Activated CD4-positive, alpha-beta T cell treated with anti-CD3 and anti-CD28 coated beads for 1 hour (primary cell): Measurements from ENCODE around the gene NAB2.
"Not testable (repeated sequence)": the region's sequence is repeated elsewhere in the genome, so short reads cannot be mapped to it uniquely, and the experiment has no call there.

ENCODE experiments used
- DNase-seq: peaks from one replicate; pipeline ENCODE4 v3.0.0-alpha.2; 2020

NAB2 gene

GRCh38 chr12:57112492-57113294 lies 23.8 kb downstream of the NAB2 start:
- no peak for DNase-seq

GRCh38 chr12:57116580-57117281 lies 27.8 kb downstream of the NAB2 start:
- DNase-seq, result no peak

- no peak for DNase-seq
Observed at GRCh38 chr12:57118711-57119271, 29.9 kb downstream of the NAB2 start.

GRCh38 chr12:57119294-57120085 lies 30.6 kb downstream of the NAB2 start:
- DNase-seq, result no peak

DNA sequence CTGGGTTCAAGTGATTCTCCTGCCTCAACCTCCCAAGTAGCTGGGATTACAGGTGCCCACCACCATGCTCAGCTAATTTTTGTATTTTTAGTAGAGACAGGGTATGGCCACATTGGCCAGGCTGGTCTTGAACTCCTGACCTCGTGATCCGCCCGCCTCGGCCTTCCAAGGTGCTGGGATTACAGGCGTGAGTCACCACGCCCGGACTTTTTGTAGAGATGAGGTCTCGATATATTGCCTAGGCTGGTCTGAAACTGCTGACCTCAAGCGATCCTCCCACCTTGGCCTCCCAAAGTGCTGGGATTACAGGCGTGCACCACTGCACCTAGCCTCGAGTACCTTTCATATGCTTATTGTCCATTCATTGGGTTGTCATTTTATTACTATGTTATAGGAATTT lies 31.8 kb downstream of the NAB2 start:
- not testable (repeated sequence) for DNase-seq

DNA sequence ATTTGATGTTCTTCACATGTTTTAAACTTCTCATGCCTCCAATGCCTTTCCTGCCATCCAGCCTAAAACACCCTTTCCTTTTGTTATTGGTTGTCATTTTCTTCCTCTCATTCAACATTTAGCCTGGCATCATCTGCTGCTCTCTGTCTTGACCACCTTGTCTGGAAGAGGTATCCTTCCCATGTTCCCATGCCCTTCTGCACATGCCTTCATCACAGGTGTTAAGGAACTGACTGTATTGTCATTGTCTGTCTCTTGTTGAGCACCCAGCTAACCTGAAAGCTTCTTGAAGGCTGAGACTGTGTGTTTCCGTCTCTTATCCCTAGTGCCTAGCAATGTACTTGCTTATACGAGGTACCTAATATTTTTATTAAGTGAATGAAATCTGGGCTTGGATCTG lies 34.9 kb downstream of the NAB2 start:
- DNase-seq, result no peak

DNA sequence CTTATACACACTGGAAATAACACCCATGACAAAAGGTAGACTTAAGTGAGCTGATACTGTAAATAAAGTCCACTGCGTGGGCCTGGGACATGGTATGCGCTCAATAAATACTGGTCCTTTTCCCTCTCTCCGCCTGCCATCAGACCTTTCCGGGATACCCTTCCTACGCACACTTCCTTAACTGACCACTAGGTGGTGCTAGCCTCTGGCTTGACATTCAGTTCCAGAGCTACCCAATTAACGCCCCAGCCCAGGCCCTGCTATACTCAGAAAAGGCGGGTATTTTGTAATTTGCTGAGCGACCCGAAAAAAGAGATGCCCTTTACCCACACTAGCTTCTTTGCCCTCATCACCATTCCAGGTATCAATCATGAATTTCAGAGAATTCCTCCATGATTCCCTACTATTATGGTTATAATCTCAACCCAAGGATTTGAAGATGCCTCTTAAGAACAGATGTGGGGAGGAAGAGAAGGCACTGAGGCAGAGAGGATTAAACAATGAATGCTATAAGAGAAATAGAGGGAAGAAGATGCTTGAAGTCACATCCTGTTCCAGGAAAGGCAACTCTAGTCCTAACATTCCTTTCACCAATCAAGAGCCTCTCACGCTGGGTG lies 35.5 kb downstream of the NAB2 start:
- DNase-seq, result peak; percentile 53

DNA sequence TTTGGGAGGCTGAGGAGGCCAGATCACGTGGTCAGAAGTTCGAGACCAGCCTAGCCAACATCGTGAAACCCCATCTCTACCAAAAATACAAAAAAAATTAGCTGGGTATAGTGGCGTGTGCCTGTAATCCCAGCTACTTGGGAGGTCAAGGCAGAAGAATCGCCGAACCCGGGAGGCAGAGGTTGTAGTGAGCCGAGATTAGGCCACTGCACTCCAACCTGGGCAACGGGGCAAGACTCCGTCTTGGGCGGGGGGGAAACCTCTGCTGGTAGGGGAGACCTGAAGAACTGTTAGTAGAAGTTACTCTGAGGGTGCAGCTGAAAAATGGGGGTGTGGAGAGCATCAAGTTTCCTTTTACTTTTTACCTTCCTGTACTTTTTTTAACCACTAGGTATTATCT lies 37.1 kb downstream of the NAB2 start:
- DNase-seq, result no peak

DNA sequence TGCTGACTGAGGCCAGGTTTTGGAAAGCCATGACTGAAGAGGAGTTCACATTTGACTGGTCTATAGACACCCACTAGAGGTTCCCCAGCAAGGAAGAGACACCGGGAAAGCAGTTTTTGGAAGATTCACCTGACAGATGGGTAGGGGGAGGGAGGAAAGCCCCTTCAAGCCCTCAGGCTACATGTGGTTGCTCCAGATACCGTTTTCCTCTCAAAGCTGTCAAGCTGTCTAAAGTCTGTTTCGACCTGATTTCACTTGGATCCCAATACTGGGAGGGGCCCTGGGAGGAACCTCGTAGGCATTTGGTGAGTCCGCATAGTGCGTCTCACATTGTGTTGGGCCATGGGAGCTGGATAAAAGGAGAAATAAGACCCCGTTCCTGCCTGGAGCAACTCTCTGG lies 37.6 kb downstream of the NAB2 start:
- no peak for DNase-seq

DNA sequence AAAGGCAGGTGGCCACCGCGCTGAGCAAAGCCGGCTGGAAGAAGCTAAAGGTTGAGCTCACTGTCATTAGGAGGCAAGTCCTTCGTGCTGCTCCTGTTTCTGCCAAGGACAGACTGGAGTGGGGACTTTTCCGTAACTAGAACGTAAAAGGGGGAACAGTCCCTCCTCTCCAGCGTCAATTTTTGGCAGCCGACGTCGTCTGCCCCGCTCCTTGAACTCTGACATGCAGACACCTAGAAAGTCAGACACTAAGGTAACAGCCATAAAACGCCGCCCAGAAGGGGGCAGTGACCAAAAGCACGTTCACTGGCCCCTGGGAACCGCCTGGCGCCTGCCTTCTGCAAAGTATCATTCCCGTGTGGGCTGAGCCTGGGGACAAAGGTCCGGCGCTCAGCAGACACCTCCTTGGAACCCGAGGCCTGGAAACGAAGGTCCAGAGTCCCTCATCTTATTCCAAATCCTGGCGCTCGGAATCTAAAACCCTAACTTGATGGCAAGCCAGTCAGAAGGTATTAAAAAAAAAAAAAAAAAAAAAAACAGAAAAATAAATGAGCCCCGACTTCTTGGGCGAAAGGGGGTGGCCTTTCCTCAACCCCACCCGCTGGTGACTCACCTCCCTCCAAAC lies 38.3 kb downstream of the NAB2 start:
- DNase-seq, result peak; percentile 54

DNA sequence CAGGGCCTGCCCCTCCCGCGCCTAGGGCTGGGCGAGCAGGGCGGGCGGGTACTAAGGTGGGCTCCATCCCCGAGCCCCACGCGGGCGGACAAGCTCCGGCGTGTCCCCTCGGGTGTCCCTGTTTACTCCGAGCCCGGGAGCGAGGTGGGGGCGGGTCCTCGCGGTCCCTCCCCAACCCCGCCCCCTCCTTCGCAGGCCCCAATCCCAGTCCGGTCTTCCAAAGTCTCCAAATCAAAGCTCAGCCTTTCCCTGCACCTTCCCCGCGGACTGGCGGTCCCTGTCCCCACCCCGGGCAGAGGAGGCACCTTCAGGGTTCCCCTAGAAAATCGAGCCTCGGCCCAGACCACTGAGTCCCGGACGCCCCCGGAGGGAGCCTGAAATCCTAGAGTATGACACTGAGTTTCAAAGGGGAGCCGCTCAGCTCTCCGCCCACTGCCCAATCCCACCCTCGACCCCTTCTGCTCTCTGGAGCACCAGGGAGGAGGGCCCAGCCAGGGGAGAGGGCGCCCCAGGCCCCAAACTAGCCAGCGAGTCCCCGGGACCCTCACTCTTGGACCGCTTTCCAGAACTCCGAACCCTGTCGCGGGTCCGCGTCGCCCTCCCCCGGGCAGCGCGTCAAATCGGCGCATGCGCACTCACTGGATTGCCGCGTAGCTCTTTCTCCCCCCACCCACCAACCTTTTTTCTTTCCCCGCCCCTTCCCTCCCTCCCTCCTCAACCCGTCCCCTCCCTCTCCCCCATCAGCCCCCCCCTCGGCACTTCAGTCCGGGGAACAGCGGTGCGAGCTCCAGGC lies 39.0 kb downstream of the NAB2 start, which contains the start of gene LRP1:
Gene LRP1 (plus strand): TSS at position 758 of the 793 bp plus-strand sequence. CDS start 482 bp downstream, outside the sequence.
- DNase-seq, result peak; percentile 73

GRCh38 chr12:57128519-57129247 lies 39.8 kb downstream of the NAB2 start:
- no peak for DNase-seq

- DNase-seq, result no peak
Observed at GRCh38 chr12:57129321-57129842, 40.5 kb downstream of the NAB2 start.

DNA sequence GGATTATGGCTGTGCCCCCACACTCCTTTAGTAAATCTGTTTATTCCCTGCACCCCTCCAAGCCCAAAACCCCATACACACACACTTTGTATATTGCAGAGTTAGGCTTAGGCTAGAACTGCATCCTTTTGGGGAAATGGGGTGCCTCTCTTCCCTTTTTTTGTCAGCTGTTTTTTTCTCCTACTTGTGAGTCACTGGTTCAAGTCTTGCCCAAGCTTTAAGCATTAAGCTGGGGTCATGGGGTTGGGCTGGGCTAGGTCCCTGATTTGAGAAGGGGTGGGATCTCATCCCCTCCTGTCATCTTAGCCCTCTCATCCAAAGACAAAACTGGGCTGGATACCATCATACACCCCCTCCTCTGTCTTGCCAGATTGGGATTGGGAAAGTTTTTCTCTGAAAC lies 41.0 kb downstream of the NAB2 start:
- DNase-seq, result no peak

DNA sequence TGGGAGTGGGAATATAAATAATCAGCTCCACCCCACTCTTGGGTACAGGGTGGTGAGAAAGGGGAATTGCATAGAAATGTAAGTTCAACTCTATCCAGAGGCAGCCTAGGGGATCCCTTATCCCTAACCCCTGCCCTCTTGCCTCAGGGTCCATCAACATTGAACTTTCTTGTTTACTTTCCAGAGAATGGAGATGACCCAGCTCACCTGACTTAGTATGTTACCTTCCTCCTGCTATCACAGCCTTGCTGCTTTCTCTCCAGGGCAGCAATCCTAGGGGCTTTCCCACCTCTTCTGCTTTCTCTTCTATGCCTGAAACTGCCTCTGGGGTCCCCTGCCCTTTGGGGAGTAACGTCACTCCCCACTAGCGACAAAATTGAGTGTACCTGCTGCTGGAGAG lies 42.0 kb downstream of the NAB2 start:
- DNase-seq, result no peak

DNA sequence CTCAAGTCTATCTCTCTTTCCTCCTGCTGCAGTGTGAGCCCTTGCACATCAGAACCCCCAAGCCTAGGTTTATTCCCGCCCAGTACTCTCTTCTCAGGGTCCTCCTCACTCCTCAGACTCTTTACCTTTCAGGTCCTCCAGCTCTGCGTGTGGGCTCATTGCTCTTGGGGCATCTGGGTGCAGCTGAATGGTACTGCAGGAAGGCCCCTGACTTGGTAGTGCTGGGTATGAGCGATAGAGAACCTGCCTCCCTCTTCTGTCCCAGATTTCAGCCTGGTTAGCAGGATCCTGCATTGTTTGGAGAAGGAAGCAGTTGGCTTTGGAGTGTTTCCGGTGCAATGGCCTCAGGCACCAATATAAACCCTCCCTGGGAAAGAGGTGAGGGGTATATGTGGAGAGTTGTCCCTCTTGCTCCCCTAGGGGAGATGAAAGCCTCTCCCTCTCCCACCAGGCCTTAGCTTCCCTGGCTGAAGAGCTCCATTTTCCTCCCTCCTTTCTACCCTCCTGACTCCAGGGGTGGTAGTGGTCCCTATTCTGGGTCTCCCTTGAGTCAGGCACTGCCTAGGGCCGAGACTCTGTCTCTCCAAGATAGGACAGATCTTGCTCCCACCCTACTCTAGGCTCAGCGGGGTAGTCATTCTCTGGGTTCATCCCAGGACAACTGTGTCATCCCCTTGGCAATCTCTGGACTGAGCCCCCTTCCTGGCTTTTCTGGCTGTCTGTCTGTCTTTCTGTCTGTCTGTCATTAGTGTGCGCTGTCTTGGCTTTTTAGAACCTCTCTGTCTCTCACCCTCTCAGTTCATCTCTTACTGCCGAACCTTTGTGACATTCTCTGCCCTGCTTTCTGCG lies 43.2 kb downstream of the NAB2 start:
- DNase-seq, result no peak

GRCh38 chr12:57133013-57133569 lies 44.2 kb downstream of the NAB2 start:
- no peak for DNase-seq

GRCh38 chr12:57133916-57134315 lies 45.0 kb downstream of the NAB2 start:
- no peak for DNase-seq

DNA sequence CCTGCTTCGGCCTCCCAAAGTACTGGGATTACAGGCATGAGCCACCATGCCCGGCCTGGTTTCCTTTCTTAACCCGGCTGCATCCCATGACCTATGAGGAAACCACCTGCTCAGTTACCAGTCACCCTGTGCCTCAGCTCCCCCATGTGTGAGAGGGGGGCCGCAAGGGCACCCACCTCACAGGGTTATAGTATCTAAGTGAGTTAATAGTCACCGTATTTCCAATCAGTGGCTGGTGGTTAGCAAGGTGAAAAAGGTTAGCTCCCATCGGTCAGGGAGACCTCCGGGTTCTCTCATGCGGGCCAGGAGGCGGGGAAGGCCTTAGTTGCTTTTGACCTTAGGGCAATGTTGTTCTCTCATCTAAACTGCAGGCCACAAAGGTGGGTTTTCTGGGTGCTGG lies 46.0 kb downstream of the NAB2 start:
- no peak for DNase-seq
